ENCODE measurements around the gene PPP1R1B.

Gene PPP1R1B

GRCh38 chr17:39658760-39659159, 32.0 kb downstream of the PPP1R1B start:
- no peak for DNase-seq

DNA sequence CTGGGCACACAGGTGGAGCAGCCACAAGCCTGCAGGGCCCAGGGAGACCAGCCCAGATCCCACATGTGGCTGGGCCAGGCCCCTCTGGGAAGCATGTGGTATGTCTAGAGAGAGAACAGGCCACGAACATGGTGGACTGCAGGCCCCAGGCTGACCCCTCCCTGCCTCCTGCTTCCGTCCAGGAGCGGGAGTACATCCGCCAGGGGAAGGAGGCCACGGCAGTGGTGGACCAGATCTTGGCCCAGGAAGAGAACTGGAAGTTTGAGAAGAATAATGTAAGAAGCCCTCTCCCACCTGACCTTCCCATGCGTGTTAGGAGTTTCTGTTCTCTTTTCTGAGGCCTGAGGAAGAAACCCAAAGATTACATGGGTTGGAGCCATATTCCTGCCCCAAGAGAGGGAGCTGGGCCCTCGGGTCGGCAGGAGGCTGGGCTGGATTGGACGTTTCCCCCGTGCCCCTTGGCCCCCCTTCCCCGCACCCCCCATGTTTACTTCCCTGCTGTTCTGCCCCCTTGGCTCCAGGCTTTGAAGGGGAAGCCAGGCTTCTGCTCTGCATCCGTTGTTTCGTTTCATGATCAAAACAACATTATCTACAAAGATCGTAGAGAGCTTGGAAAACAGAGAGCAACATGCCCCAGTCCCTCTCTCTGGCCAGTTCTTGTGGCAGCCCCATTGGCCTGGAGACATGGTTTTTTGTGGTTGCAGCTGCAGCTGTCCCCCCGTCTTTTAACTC, 32.7 kb downstream of the PPP1R1B start:
- DNase-seq: no peak

DNA sequence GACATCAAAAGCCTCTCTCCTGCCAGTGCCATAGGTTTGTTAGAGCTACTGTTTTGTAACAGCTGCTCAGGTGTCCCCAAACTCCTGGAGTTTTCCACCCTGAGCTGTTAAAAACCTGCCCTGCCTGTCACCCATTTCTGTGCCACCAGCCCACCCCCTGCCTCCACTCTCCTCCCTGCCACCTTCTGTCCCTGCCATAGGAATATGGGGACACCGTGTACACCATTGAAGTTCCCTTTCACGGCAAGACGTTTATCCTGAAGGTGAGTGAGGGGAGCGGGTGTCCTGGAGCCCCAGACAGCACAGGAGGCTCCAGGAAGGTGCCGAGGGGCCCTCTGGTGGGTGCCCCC, 33.2 kb downstream of the PPP1R1B start:
- DNase-seq: no peak

GRCh38 chr17:39660397-39661385, 33.9 kb downstream of the PPP1R1B start:
- no peak for DNase-seq

GRCh38 chr17:39661744-39662541, 35.2 kb downstream of the PPP1R1B start:
- no peak for DNase-seq

DNA sequence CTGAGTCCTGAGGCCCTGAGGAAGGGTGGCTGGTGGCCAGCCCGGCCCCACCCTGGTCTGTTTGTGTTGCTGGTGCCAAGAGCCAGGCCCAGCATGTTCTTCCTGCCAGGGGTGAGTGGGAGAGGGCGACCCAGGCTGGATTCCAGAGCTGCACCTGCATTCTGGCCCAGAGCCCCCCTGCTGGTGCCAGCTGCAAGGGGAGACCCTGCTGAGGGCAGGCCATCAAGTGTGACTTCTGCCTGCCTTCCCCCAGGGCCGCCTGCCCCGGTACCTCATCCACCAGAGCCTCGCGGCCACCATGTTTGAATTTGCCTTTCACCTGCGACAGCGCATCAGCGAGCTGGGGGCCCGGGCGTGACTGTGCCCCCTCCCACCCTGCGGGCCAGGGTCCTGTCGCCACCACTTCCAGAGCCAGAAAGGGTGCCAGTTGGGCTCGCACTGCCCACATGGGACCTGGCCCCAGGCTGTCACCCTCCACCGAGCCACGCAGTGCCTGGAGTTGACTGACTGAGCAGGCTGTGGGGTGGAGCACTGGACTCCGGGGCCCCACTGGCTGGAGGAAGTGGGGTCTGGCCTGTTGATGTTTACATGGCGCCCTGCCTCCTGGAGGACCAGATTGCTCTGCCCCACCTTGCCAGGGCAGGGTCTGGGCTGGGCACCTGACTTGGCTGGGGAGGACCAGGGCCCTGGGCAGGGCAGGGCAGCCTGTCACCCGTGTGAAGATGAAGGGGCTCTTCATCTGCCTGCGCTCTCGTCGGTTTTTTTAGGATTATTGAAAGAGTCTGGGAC, 36.0 kb downstream of the PPP1R1B start:
- no peak for DNase-seq

DNA sequence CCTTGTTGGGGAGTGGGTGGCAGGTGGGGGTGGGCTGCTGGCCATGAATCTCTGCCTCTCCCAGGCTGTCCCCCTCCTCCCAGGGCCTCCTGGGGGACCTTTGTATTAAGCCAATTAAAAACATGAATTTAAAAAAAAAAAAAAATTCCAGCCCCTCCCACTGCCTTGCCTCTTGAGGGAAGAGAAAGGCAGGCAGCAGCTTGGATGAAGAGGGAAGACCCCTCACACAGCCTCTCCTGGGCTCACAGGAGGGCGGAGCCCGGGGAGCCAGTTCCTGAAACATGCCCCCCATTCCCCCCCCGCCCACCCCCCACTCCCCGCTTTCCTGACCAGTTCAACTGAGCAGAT, 36.6 kb downstream of the PPP1R1B start:
- DNase-seq: no peak

- no peak for DNase-seq
Measured at GRCh38 chr17:39663688-39664580, 37.2 kb downstream of the PPP1R1B start.

DNA sequence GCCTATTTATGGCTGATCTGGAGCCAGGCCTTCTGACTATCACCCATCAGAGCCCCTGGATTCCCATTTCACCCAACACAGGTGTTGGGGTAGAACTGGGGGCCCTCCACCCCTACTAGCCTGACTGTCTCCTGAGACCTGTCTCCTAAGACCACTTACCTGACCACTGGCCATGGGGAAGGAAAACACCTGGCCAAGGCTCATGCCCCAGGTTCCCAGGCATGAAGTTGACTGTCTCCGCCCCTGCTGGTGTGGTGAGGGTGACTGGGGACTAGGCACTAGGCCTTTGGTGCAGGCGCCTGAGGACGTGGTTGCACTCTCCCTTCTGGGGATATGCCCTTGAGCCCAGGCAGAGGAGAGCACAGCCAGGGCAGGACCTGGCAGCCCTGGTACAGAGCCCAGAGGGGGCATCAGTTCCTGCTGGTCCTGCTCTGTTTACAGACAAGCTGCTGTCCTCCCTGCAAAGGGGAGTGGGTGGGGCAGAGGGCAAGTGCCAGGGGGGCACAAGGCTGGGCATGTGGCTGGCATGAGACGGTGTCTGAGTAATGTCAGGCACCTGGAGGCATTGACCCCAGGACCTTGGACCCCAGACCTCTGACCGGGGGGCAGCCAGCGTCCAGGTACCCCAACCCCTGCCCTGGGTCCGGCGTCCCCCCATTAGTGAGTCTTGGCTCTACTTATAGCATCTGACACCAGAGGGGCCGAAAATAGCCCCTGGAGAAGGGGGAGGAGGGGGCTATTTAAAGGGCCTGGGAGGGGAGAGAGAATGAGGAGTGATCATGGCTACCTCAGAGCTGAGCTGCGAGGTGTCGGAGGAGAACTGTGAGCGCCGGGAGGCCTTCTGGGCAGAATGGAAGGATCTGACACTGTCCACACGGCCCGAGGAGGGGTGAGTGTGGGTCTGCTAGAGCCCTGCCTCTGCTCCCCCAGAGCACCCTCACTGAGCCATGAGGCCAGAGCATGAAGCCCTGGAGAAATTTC, 38.1 kb downstream of the PPP1R1B start, which contains the start of gene TCAP:
Gene TCAP (plus strand): TSS at position 769 of the 981 bp plus-strand sequence. CDS start 11 bp downstream, at position 780.
- no peak for DNase-seq

DNA sequence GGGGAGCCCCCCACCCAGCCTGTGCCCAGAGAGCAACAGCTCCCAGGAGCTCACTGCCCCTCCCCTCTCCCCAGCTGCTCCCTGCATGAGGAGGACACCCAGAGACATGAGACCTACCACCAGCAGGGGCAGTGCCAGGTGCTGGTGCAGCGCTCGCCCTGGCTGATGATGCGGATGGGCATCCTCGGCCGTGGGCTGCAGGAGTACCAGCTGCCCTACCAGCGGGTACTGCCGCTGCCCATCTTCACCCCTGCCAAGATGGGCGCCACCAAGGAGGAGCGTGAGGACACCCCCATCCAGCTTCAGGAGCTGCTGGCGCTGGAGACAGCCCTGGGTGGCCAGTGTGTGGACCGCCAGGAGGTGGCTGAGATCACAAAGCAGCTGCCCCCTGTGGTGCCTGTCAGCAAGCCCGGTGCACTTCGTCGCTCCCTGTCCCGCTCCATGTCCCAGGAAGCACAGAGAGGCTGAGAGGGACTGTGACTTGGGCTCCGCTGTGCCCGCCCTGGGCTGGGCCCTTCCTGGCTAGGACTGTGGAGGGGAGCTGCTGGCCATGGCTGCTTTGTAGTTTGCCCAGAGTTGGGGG, 39.0 kb downstream of the PPP1R1B start:
- no peak for DNase-seq

- no peak for DNase-seq
Measured at GRCh38 chr17:39666231-39666600, 39.5 kb downstream of the PPP1R1B start.

GRCh38 chr17:39666601-39667261, 40.0 kb downstream of the PPP1R1B start:
- DNase-seq: no peak

DNA sequence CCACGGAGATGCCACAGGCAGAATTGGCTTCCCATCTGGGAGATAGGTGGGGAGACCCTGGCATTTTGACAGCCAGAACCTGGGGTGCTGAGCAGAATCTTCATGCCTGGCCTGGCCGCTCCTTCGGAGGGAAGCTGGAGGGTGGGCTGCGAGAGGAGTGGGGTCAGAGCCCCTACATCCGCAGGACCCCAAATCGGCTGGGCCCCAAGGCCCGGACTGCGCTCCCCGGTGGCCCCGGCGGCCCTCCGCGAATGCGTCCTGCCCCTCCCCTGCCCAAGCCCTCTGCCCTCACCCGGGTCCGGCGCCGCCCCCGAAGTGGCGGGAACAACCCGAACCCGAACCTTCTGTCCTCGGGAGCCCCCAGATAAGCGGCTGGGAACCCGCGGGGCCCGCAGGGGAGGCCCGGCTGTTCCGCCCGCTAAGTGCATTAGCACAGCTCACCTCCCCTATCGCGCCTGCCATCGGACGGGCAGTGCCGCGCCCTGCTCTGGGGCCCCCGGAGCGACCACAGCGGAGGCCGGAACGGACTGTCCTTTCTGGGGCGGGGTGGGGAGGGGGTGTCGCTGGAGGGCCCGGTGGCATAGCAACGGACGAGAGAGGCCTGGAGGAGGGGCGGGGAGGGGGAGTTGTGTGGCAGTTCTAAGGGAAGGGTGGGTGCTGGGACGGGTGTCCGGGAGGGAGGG, 40.7 kb downstream of the PPP1R1B start:
- DNase-seq: no peak

DNA sequence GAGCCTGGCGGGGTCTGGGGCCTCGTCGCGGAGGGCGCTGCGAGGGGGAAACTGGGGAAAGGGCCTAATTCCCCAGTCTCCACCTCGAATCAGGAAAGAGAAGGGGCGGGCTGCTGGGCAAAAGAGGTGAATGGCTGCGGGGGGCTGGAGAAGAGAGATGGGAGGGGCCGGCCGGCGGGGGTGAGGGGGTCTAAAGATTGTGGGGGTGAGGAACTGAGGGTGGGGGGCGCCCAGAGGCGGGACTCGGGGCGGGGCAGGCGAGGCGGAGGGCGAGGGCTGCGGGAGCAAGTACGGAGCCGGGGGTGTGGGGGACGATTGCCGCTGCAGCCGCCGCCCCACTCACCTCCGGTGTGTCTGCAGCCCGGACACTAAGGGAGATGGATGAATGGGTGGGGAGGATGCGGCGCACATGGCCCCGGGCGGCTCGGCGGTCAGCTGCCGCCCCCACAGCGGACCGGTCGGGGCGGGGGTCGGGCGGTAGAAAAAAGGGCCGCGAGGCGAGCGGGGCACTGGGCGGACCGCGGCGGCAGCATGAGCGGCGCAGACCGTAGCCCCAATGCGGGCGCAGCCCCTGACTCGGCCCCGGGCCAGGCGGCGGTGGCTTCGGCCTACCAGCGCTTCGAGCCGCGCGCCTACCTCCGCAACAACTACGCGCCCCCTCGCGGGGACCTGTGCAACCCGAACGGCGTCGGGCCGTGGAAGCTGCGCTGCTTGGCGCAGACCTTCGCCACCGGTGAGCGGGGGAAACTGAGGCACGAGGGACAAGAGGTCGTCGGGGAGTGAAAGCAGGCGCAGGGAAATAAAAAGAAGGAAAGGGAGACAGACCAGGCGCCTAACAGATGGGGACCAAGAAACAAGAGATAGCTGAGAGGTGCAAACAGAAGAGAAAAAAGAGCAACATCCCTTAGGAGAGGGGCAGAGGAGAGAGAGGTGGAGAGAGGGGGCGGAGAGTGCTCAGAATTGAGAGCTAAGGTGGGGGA, 41.5 kb downstream of the PPP1R1B start, which contains the start of gene PNMT:
Gene PNMT (plus strand): TSS at position 509 of the 980 bp plus-strand sequence. CDS start 23 bp downstream, at position 532.
- DNase-seq: peak; percentile 64

GRCh38 chr17:39669897-39670735, 43.4 kb downstream of the PPP1R1B start:
- no peak for DNase-seq

DNA sequence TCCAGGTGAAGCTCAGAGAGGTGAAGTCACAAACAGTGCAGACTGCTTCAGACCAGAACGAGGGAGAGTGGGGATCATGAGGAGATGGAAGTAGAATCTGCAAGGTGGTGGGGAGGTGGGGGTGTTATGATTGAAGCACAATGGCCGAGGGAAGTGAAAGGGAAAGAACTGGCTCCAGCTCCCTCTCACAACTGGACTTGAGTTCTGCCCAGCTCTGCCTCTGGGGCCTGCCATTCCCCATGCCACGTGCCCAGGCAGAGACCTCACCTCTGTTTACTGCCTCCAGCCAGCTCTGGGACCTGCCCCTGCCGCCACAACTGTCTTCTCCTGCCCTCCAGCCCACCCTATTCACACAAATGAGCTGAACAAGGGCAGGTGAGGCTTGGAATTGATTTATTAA, 44.0 kb downstream of the PPP1R1B start:
- DNase-seq: no peak

All from CD4-positive, alpha-beta T cell treated with Interferon gamma for 1 hour (primary cell).